ENCODE measurements around the gene USP24.

USP24 gene

GRCh38 chr1:55067022-55067778 is 148.0 kb downstream of the USP24 start:
- no peaks in the 10 kb centered on the region for H3K27me3 ChIP-seq (ENCODE audit: control insufficient read depth, low read length)

DNA sequence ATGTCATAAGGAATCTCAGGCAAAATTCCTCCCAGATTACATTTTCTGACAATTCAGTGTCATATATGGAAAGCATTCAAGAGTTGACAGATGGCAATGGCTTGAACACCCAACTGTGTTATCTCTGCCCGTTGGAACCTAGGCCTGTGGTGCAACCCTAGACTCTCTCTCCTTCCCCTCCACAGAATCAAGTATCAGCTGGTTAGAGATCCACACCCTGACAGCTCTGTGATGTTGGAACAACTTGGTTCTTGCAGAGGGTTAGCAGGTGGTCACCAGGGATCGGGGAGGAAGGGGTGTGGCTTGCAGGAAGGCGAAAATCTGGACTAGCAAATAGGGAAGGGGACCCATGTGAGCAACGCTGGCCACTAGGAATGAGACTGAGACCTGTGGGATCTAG is 149.5 kb downstream of the USP24 start:
- no peaks in the 10 kb centered on the region for H3K4me1 ChIP-seq (ENCODE audit: control insufficient read depth, low read length)
- no peaks in the 10 kb centered on the region for H3K9me3 ChIP-seq (ENCODE audit: control insufficient read depth, insufficient read depth, low read length)
- no peak overlapping the region for H3K4me3 ChIP-seq (ENCODE audit: low read length)
- H3K27me3 ChIP-seq (ENCODE audit: control insufficient read depth, low read length), result no peaks in the 10 kb centered on the region
- no peaks in the 10 kb centered on the region for H3K79me2 ChIP-seq (ENCODE audit: control insufficient read depth, low read length)
- no peak overlapping the region for H3K27ac ChIP-seq (ENCODE audit: low read depth, low read length)
- H3K9me2 ChIP-seq (replicated peaks; ENCODE audit: control insufficient read depth, low read length), result no peaks in the 10 kb centered on the region
- no peak overlapping the region for H3K4me2 ChIP-seq (ENCODE audit: low read length)
- H3F3A ChIP-seq (ENCODE audit: control insufficient read depth, insufficient read depth), result no peaks in the 10 kb centered on the region
- TF ChIP-seq EZH2phosphoT487 (IDR thresholded peaks at IDR 0.05; ENCODE audit: borderline replicate concordance, low read length), result no peak
- TF ChIP-seq, protein P1, sequence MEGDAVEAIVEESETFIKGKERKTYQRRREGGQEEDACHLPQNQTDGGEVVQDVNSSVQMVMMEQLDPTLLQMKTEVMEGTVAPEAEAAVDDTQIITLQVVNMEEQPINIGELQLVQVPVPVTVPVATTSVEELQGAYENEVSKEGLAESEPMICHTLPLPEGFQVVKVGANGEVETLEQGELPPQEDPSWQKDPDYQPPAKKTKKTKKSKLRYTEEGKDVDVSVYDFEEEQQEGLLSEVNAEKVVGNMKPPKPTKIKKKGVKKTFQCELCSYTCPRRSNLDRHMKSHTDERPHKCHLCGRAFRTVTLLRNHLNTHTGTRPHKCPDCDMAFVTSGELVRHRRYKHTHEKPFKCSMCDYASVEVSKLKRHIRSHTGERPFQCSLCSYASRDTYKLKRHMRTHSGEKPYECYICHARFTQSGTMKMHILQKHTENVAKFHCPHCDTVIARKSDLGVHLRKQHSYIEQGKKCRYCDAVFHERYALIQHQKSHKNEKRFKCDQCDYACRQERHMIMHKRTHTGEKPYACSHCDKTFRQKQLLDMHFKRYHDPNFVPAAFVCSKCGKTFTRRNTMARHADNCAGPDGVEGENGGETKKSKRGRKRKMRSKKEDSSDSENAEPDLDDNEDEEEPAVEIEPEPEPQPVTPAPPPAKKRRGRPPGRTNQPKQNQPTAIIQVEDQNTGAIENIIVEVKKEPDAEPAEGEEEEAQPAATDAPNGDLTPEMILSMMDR (IDR thresholded peaks at IDR 0.05; ENCODE audit: low read depth, low read length, poor library complexity, severe bottlenecking), result no peak
- H4K20me1 ChIP-seq (ENCODE audit: control insufficient read depth, insufficient read depth, low read depth, low read length), result no peaks in the 10 kb centered on the region
- peaks cover 37% of the 10 kb centered on the region for H3K36me3 ChIP-seq (ENCODE audit: control insufficient read depth, low read length)

More at GRCh38 chr1:55067022-55067778, 148.0 kb downstream of the USP24 start:
- Histone ChIP-seq H3K4me2 (ENCODE audit: low read length) (no peak overlapping the region), H3K9me3 (ENCODE audit: control insufficient read depth, insufficient read depth, low read length) (no peaks in the 10 kb centered on the region), H3K4me1 (ENCODE audit: control insufficient read depth, low read length) (no peaks in the 10 kb centered on the region), H3F3A (ENCODE audit: control insufficient read depth, insufficient read depth) (no peaks in the 10 kb centered on the region), H3K27ac (ENCODE audit: low read depth, low read length) (no peak overlapping the region), H3K36me3 (ENCODE audit: control insufficient read depth, low read length) (peaks cover 52% of the 10 kb centered on the region), H3K79me2 (ENCODE audit: control insufficient read depth, low read length) (no peaks in the 10 kb centered on the region), H3K4me3 (ENCODE audit: low read length) (no peak overlapping the region), H3K9me2 (replicated peaks; ENCODE audit: control insufficient read depth, low read length) (no peaks in the 10 kb centered on the region), H4K20me1 (ENCODE audit: control insufficient read depth, insufficient read depth, low read depth, low read length) (no peaks in the 10 kb centered on the region)
- no peak for TF ChIP-seq EZH2phosphoT487 (IDR thresholded peaks at IDR 0.05; ENCODE audit: borderline replicate concordance, low read length)
- TF ChIP-seq, protein P1 (IDR thresholded peaks at IDR 0.05; ENCODE audit: low read depth, low read length, poor library complexity, severe bottlenecking), result no peak

GRCh38 chr1:55064861-55065263 is 150.3 kb downstream of the USP24 start:
- Histone ChIP-seq H3K36me3 (ENCODE audit: control insufficient read depth, low read length) (peaks cover 29% of the 10 kb centered on the region), H3F3A (ENCODE audit: control insufficient read depth, insufficient read depth) (no peaks in the 10 kb centered on the region), H3K27me3 (ENCODE audit: control insufficient read depth, low read length) (no peaks in the 10 kb centered on the region), H3K4me2 (ENCODE audit: low read length) (no peak overlapping the region), H3K9me2 (replicated peaks; ENCODE audit: control insufficient read depth, low read length) (no peaks in the 10 kb centered on the region), H3K27ac (ENCODE audit: low read depth, low read length) (no peak overlapping the region), H3K9me3 (ENCODE audit: control insufficient read depth, insufficient read depth, low read length) (no peaks in the 10 kb centered on the region), H3K79me2 (ENCODE audit: control insufficient read depth, low read length) (no peaks in the 10 kb centered on the region), H3K4me3 (ENCODE audit: low read length) (no peak overlapping the region), H3K4me1 (ENCODE audit: control insufficient read depth, low read length) (no peaks in the 10 kb centered on the region), H4K20me1 (ENCODE audit: control insufficient read depth, insufficient read depth, low read depth, low read length) (no peaks in the 10 kb centered on the region)
- TF ChIP-seq, protein P1 (IDR thresholded peaks at IDR 0.05; ENCODE audit: low read depth, low read length, poor library complexity, severe bottlenecking), result no peak
- TF ChIP-seq EZH2phosphoT487 (IDR thresholded peaks at IDR 0.05; ENCODE audit: borderline replicate concordance, low read length), result no peak

All from DOHH2 (cell line).